ENCODE data around the gene SLC12A4.

DNA sequence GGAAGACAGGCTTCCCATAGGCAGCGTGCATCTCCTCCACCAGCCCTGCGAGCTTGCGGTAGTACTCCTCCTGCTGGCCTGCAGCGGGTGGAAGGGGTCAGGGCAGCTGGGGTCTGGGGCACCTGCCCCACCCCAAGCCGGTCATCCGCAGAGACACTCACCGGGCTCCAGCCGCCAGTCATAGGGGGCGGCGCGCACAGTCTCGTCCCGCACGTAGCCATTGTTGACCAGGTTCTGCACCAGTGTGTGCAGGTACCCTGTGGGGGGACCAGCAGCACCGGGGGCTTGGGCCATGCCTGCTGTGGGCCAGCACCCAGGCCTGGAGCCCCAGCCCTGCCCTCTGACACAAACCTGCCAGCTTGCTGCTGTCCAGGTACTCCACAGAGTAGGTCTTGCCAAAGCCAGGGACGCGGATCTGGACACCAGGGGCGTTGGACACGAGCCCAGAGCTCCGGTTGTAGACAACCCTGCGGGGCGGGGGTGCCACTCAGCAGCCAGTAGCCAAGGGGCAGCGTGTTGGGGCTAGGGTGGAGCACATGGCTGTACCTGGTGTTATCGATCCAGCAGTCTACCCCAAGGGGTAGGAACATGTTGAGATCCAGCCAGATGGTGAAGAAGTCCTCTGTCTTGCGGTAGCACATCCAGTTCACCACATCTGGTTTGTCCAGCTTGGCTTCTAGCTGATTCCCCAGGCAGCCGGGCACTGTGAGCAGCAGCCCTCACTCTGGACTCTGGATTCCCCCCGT lies 25.8 kb downstream of the SLC12A4 start:
- TF ChIP-seq, protein P1, sequence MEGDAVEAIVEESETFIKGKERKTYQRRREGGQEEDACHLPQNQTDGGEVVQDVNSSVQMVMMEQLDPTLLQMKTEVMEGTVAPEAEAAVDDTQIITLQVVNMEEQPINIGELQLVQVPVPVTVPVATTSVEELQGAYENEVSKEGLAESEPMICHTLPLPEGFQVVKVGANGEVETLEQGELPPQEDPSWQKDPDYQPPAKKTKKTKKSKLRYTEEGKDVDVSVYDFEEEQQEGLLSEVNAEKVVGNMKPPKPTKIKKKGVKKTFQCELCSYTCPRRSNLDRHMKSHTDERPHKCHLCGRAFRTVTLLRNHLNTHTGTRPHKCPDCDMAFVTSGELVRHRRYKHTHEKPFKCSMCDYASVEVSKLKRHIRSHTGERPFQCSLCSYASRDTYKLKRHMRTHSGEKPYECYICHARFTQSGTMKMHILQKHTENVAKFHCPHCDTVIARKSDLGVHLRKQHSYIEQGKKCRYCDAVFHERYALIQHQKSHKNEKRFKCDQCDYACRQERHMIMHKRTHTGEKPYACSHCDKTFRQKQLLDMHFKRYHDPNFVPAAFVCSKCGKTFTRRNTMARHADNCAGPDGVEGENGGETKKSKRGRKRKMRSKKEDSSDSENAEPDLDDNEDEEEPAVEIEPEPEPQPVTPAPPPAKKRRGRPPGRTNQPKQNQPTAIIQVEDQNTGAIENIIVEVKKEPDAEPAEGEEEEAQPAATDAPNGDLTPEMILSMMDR (IDR thresholded peaks at IDR 0.05), result no peak
- no peak for TF ChIP-seq POLR2A (IDR thresholded peaks at IDR 0.05)

Data from tibial nerve (tissue), 3 donors.